B cell (primary cell): Measurements from ENCODE around the gene CRABP1. TPM values are rescaled to one million over a fixed set of nuclear protein-coding genes. Genes with fewer than 3 reads are reported as not detected.

Source experiments
- ATAC-seq: fragments of 200-7000 bp; cut with Tn5 transposase; one replicate; pipeline ENCODE4 v1.10.0; 2021; ENCODE audit warnings: low read depth, mild to moderate bottlenecking, moderate number of reproducible peaks, moderate library complexity
- CTCF ChIA-PET: fragments of 350-600 bp; sonication (Branson Sonifier 250); formaldehyde crosslinking; loops from one replicate; lab custom pipeline; 2021; ENCODE audit warnings: antibody characterized with exemption, inconsistent platforms; lab: Charles Lee
- POLR2A ChIA-PET: fragments of 350-600 bp; sonication (Branson Sonifier 250); formaldehyde crosslinking; loops from one replicate; lab custom pipeline; 2021; ENCODE audit warnings: antibody characterized with exemption; lab: Charles Lee
- DNase-seq: peaks from one replicate; pipeline ENCODE4 v3.0.0; 2013
- H2AFZ ChIP-seq: 2 replicates; pipeline ENCODE4 v1.6.1; 2012; ENCODE audit warnings: mild to moderate bottlenecking, low read depth, low read length; ENCODE audit not compliant: insufficient read depth, poor library complexity, severe bottlenecking
- H3K27ac ChIP-seq, 2 donors: 1 replicate in 1 of 2; 2 replicates in 1 of 2; pipeline ENCODE4 v1.5.1; 2012 to 2013; ENCODE audit warnings: low read length in 2 of 2, mild to moderate bottlenecking in 2 of 2, moderate library complexity in 1 of 2
- H3K27me3 ChIP-seq, 4 experiments: fragments of 200-600 bp in 1 of 4; sonication (generic) in 1 of 4; replicated peaks in 1 of 4; 1 replicate in 2 of 4; 2 replicates in 2 of 4; pipeline versions ENCODE4 v1.6.1 to v1.7.0; 2013 to 2016; ENCODE audit warnings: low read length in 3 of 4, mild to moderate bottlenecking in 2 of 4, mixed read lengths in 1 of 4, moderate library complexity in 1 of 4; ENCODE audit not compliant: insufficient read depth in 4 of 4, control insufficient read depth in 3 of 4; ENCODE audit errors: control extremely low read depth in 1 of 4
- H3K36me3 ChIP-seq, 2 experiments: replicated peaks in 1 of 2; 1 replicate in 1 of 2; 2 replicates in 1 of 2; pipeline versions ENCODE4 v1.6.1 to v1.7.1; 2013; ENCODE audit warnings: low read length in 1 of 2; ENCODE audit not compliant: insufficient read depth in 2 of 2, control insufficient read depth in 1 of 2; ENCODE audit errors: control extremely low read depth in 1 of 2, extremely low read depth in 1 of 2
- H3K4me1 ChIP-seq, 2 donors: fragments of 200-600 bp in 1 of 2; sonication (generic) in 1 of 2; 1 replicate in 1 of 2; 2 replicates in 1 of 2; pipeline versions ENCODE4 v1.5.1 to v1.6.1; 2013 to 2017; ENCODE audit warnings: low read length in 2 of 2; ENCODE audit not compliant: control insufficient read depth in 2 of 2, insufficient read depth in 2 of 2
- H3K4me2 ChIP-seq: replicated peaks from 2 replicates; pipeline ENCODE3; 2012; ENCODE audit warnings: mild to moderate bottlenecking, low read depth, low read length; ENCODE audit not compliant: poor library complexity, severe bottlenecking
- H3K4me3 ChIP-seq, 5 experiments: fragments of 200-600 bp in 1 of 5; sonication (generic) in 1 of 5; 1 replicate in 3 of 5; 2 replicates in 2 of 5; pipeline versions ENCODE4 v1.5.1 to v1.7.0; 2011 to 2016; ENCODE audit warnings: low read length in 4 of 5, mild to moderate bottlenecking in 4 of 5, low read depth in 2 of 5, control low read depth in 1 of 5, moderate library complexity in 1 of 5; ENCODE audit not compliant: insufficient read depth in 1 of 5; ENCODE audit errors: control extremely low read depth in 1 of 5, extremely low read depth in 1 of 5
- H3K79me2 ChIP-seq: fragments of 200-600 bp; sonication (generic); one replicate; pipeline ENCODE4 v1.6.0; 2016; ENCODE audit warnings: low read length; ENCODE audit not compliant: control insufficient read depth, insufficient read depth
- H3K9ac ChIP-seq: fragments of 200-600 bp; sonication (generic); 2 replicates; pipeline ENCODE4 v1.6.1; 2017; ENCODE audit warnings: mild to moderate bottlenecking, low read length, moderate library complexity
- H3K9me3 ChIP-seq, 3 donors: one replicate each; pipeline versions ENCODE4 v1.6.1 to v1.7.1; 2013; ENCODE audit warnings: low read length in 2 of 3; ENCODE audit not compliant: control insufficient read depth in 2 of 3, insufficient read depth in 1 of 3; ENCODE audit errors: control extremely low read depth in 1 of 3
- H4K20me1 ChIP-seq: 2 replicates; pipeline ENCODE4 v1.6.0; 2012; ENCODE audit warnings: mild to moderate bottlenecking, low read length; ENCODE audit not compliant: insufficient read depth, control insufficient read depth, poor library complexity, severe bottlenecking
- H3K27ac Mint-ChIP-seq: one replicate; pipeline ENCODE4 v1.8.0; 2021; ENCODE audit warnings: mixed read lengths
- H3K27me3 Mint-ChIP-seq: one replicate; pipeline ENCODE4 v1.8.0; 2021; ENCODE audit warnings: mixed read lengths
- H3K4me1 Mint-ChIP-seq: one replicate; pipeline ENCODE4 v1.8.0; 2021; ENCODE audit warnings: mixed read lengths
- H3K4me3 Mint-ChIP-seq: one replicate; pipeline ENCODE4 v1.8.0; 2021; ENCODE audit warnings: mixed read lengths
- H3K9me3 Mint-ChIP-seq: one replicate; pipeline ENCODE4 v1.8.0; 2022; ENCODE audit warnings: mixed read lengths; ENCODE audit not compliant: insufficient read depth
- CTCF ChIP-seq: fragments of 200-600 bp; IDR thresholded peaks from one replicate; pipeline ENCODE4 v1.8.0; 2022; ENCODE audit warnings: antibody characterized with exemption, mild to moderate bottlenecking
- EZH2 ChIP-seq: IDR thresholded peaks from 2 replicates; pipeline ENCODE4 v1.6.1; 2012; ENCODE audit warnings: borderline replicate concordance, low read depth, mild to moderate bottlenecking, moderate library complexity, low read length; ENCODE audit not compliant: insufficient read depth, poor library complexity, severe bottlenecking
- WGBS: methylation state at CpG from one replicate; pipeline ENCODE4 v1.1.5; 2013; ENCODE audit warnings: missing lambda C conversion rate; ENCODE audit not compliant: insufficient coverage; 5-methylcytosine and 5-hydroxymethylcytosine counted together
- intact Hi-C: fragments of 100-400 bp; cut with micrococcal nuclease; formaldehyde crosslinking; loops from one replicate; pipeline ENCODE4 v1.10.0; 2022
- polyA plus RNA-seq: library from polyadenylated mRNA; depleted of rRNA; stranded (reverse); fragments of >200 nt; gene quantifications from 2 replicates; pipeline ENCODE4 v1.2.3, GENCODE V29; 2012
- total RNA-seq, 2 donors: library from RNA; stranded (reverse); fragments of 120-200 nt in 1 of 2; gene quantifications; 1 replicate in 1 of 2; 2 replicates in 1 of 2; pipeline versions ENCODE4 v1.2.3 to v1.2.4, GENCODE V29; 2013 to 2022

CRABP1 gene
- total and polyA plus RNA-seq, 2 donors (not counting 1 experiment from before 2014, with no cell fraction given), result not detected

- Histone ChIP-seq H4K20me1 (no peaks in the 10 kb centered on the region), H2AFZ (no peak overlapping the region), H3K79me2 (no peaks in the 10 kb centered on the region), H3K9me3 (no peaks in the 10 kb centered on the region), H3K36me3 (no peaks in the 10 kb centered on the region), H3K9ac (no peak overlapping the region), H3K27ac (no peak overlapping the region), H3K27me3 (no peaks in the 10 kb centered on the region), H3K4me2 (no peak overlapping the region), H3K4me3 (no peak overlapping the region), H3K4me1 (no peaks in the 10 kb centered on the region)
- ChIA-PET POLR2A (interaction anchor here (0.6 kb wide), 1 partner anchor 52 kb away, joined by 3 read pairs; no protein-coding TSS in a partner anchor), CTCF (no interaction called here)
- DNase-seq (no peak), ATAC-seq (no peak)
- H3K4me3 Mint-ChIP-seq, result no peak overlapping the region
- TF ChIP-seq CTCF (no peak), EZH2 (no peak)
- peaks cover 10% of the 10 kb centered on the region for H3K27me3 Mint-ChIP-seq
- H3K27ac Mint-ChIP-seq, result no peak overlapping the region
- H3K4me1 Mint-ChIP-seq, result no peaks in the 10 kb centered on the region
- 100% methylated on average over 1 of the region's 13 CpGs for WGBS
- intact Hi-C loops, result no loop called here
- no peaks in the 10 kb centered on the region for H3K9me3 Mint-ChIP-seq
Observed at GRCh38 chr15:78394981-78395616, 54.9 kb downstream of the CRABP1 start.

DNA sequence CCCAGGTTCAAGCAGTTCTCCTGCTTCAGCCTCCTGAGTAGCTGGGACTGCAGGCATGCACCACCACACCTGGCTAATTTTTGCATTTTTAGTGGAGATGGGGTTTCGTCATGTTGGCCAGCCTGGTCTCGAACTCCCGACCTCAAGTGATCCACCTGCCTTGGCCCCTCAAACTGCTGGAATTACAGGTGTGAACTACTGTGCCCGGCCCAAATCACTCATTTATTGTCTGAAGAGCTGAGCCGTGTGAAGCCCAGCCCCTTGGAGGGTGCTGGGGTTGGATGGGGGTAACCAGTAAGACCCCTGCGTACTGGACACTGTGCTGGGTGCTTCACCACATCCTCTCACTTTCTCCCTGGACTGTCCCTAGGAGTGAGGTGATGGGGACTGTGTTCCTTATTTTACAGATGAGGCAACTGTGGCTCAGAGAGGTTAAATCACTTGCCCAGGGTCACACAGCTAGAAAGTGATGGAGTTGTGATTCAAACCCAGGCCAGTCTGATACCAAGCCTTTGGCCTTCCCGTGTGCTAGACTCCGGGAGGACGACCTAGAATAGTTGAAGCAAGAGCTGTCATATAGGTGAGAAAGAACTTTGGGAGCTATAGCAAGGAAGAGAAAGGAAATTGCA lies 56.1 kb downstream of the CRABP1 start:
- WGBS, result 90% methylated on average over 3 of the region's 9 CpGs
- H3K36me3 ChIP-seq, result no peaks in the 10 kb centered on the region
- ATAC-seq, result no peak
- TF ChIP-seq CTCF (no peak), EZH2 (no peak)
- no peak overlapping the region for H3K27ac ChIP-seq
- H3K4me3 ChIP-seq, result no peak overlapping the region
- no peaks in the 10 kb centered on the region for H3K27me3 ChIP-seq
- no peaks in the 10 kb centered on the region for H3K9me3 ChIP-seq
- Mint-ChIP-seq H3K9me3 (no peaks in the 10 kb centered on the region), H3K4me1 (no peaks in the 10 kb centered on the region), H3K27me3 (peaks cover 8% of the 10 kb centered on the region), H3K27ac (no peak overlapping the region), H3K4me3 (no peak overlapping the region)
- ChIA-PET POLR2A (interaction anchor here (0.7 kb wide), 1 partner anchor 21 kb away, joined by 8 read pairs; no protein-coding TSS in a partner anchor), CTCF (no interaction called here)
- no peak overlapping the region for H3K4me2 ChIP-seq
- intact Hi-C loops, result no loop called here
- no peak overlapping the region for H2AFZ ChIP-seq
- no peaks in the 10 kb centered on the region for H4K20me1 ChIP-seq
- H3K9ac ChIP-seq, result no peak overlapping the region
- H3K4me1 ChIP-seq, result no peaks in the 10 kb centered on the region
- no peak for DNase-seq
- no peaks in the 10 kb centered on the region for H3K79me2 ChIP-seq
